OCI-LY3 (cell line): ENCODE data around the gene SND1.

Experiments used
- CTCF ChIP-seq: fragments of 200-600, 300-600 bp; sonication (generic); IDR thresholded peaks from 2 replicates; pipeline ENCODE4 v1.5.1; 2014; ENCODE audit warnings: antibody characterized with exemption, low read length, low read depth
- EZH2phosphoT487 ChIP-seq: fragments of 200-600 bp; shearing (Covaris generic); IDR thresholded peaks from 2 replicates; pipeline ENCODE4 v1.6.1; 2018; ENCODE audit warnings: antibody characterized with exemption, mixed run types, low read depth

- TF ChIP-seq CTCF = no peak
- TF ChIP-seq EZH2phosphoT487 = no peak
Measured at GRCh38 chr7:128000854-128001265, 348.9 kb downstream of the SND1 start.
